Activated CD4-positive, CD25-positive, alpha-beta regulatory T cell treated with anti-CD3 and anti-CD28 coated beads, Interleukin-2, amount 50 U/mL, for 24 hours (primary cell): ENCODE results near the gene ARRDC2.

Experiments
- ATAC-seq, 2 donors: fragments of 150-1000 bp; cut with Tn5 transposase; one replicate each; pipeline ENCODE4 v1.10.0; 2021; ENCODE audit warnings: mild to moderate bottlenecking in 1 of 2, moderate library complexity in 1 of 2

The ARRDC2 gene

DNA sequence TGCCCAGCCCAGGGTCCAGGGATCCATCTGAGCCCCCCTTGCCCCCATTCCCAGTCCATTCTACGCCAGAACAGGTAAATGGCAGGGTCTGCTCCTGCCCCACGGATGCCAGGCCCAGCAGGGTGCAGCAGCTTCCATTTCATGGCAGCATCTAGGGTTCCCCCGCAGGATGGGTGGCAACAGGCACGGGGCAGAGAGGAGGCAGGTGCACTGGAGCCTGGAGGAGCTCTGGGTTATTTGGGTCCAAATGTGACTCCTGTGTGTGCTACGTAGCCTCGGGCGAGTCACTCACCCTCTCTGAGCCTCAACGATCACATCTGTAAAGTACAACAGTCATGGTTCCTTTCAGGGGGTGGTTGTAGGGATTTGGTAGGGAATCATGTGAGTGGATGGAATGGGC, 51.3 kb downstream of the ARRDC2 start:
- no peak for ATAC-seq

DNA sequence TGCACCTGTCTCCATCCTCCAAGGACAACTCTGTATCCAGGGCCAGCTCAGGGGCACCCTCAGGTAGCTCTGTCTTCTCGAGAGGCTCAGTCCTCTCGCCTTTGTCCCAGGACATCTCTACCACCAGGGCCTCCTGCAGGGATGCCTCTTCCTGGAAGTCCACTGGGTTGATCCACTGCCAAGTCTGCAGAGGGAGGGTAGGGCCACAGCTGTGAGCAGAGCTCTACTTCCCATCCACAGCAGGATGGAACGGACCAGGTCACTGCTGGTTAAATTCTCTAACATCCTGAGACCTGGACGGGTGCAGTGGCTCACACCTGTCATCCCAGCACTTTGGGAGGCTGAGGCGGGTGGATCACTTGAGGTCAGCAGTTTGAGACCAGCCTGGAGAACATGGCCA, 51.9 kb downstream of the ARRDC2 start:
- no peak for ATAC-seq

DNA sequence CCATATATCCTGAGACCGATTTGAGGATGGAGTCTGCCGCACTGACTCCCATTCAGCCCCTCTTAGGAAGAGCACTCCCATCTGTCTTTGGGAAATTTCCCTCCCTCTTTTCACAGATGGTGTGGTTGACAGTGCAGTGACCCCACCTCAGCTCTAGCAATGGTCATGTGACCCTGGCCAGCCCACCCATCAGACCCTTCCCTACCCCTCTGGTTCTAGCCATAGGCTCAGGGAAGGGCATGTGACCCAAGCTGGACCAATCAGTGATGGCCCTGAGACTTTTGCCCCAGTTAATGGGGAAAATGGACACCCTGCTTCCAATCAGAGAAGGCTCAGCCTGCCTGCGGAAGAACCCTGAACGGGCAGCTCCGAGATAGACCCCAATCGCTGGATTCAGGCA, 52.5 kb downstream of the ARRDC2 start:
- ATAC-seq, result no peak

DNA sequence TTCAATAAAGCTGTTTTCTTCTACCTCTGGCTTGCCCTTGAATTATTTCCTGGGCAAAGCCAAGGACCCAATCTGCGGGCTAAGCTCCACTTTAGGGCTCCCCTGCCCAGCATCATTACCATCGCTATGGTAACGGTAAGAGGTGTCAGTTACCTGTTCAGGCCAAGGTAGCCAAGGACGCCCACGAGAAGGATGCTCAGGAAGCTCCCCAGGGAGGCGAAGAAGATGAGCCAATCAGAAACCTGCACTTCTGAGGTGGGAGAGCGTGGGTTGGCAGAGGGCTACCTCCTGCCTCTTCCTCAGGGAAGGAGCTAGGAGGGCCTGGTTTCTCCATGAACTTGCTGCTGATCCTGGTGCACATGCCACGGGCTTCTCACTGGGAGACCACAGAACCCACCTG, 54.1 kb downstream of the ARRDC2 start:
- no peak for ATAC-seq

DNA sequence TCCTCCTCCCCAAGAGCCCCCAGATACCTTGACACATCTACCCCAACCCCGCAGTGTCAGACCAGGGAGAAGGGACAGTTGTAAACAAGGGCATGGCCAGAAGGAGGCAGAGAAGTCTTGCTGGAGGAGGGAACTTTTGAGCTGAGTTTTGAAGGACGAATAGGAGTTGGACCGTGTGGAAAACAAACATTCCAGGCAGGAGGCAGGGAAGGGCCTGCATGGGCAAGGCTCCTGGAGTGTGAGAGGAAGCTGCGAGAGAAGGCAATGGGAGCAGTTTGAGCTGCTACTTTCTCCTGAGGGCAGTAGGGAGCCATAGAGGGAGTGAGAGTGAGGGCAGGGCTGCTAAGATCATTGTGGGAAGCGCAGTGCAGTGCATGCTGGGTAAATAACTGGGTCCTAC, 55.5 kb downstream of the ARRDC2 start:
- ATAC-seq, result no peak
